ENCODE data around the gene PEPD. TPM values are rescaled to one million over a fixed set of nuclear protein-coding genes. Genes with fewer than 3 reads are reported as not detected.
A peak's percentile ranks its signal among the peaks of the same experiment; 100 is the strongest.

The PEPD gene
- total RNA-seq, 4 donors from 2014 or later, result 116 to 1,166 (median 748) TPM

DNA sequence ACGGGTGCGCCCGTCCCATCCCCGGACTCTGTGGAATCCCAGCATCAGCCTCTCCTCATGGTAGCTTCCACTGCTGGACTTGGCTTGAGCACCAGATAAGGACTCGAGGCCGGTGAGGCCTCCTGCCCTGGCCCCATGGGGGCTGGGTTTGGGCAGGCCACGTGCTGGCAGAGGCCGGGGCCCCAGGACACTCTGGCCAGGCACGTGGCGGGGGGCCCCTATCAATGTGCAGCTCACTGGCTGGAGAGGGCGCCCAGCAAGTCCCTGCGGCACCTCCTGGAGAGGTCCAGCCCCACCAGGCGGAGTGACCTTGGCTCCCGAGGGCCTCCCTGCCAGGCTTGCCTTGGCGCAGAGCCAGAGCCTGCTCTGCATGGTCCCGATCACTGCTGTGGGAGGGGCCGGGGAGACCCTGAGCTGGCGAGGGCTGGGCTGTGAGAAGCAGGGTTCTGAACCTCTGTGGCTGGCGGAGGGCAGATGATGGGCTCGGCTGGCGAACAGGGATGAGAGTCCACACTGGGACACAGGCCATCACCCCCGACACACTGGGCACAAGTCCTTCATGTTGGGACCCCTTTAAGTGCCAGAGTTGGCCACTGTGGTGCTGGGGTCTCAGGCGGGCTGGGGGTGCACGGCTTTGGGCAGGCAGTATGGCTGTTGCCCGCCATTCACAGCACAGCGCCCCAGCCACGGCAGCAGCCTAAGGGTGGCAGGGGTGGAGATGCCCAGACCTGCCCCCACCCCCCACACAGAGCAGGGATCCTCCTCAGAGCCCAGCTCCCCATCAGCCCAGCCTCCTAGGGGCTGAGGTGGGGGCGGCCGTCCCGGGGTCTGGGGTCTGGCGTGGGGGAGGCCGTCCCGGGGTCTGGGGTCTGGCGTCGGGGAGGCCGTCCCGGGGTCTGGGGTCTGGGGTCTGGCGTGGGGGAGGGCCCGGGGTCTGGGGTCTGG is 129.0 kb downstream of the PEPD start:
- DNase-seq, result peak in 2 of 3 donors; percentile 77 to 83
- Histone ChIP-seq H3K4me1 (peaks cover 0 to 90% (median 11%) of the 10 kb centered on the region in 4 donors), H3K27ac (peak overlapping the region in 2 of 4 donors; percentile 38 to 63), H3K4me3 (no peak overlapping the region), H3K9me3 (no peaks in the 10 kb centered on the region), H3K36me3 (peaks cover 0 to 4% (median 0%) of the 10 kb centered on the region in 3 donors), H3K27me3 (no peaks in the 10 kb centered on the region)
- no peak for TF ChIP-seq POLR2A (IDR thresholded peaks at IDR 0.05)
- TF ChIP-seq, protein P1, sequence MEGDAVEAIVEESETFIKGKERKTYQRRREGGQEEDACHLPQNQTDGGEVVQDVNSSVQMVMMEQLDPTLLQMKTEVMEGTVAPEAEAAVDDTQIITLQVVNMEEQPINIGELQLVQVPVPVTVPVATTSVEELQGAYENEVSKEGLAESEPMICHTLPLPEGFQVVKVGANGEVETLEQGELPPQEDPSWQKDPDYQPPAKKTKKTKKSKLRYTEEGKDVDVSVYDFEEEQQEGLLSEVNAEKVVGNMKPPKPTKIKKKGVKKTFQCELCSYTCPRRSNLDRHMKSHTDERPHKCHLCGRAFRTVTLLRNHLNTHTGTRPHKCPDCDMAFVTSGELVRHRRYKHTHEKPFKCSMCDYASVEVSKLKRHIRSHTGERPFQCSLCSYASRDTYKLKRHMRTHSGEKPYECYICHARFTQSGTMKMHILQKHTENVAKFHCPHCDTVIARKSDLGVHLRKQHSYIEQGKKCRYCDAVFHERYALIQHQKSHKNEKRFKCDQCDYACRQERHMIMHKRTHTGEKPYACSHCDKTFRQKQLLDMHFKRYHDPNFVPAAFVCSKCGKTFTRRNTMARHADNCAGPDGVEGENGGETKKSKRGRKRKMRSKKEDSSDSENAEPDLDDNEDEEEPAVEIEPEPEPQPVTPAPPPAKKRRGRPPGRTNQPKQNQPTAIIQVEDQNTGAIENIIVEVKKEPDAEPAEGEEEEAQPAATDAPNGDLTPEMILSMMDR (IDR thresholded peaks at IDR 0.05), result peak in 3 of 6 experiments; percentile 25 to 37 (median 36)

GRCh38 chr19:33391631-33392249 is 129.9 kb downstream of the PEPD start:
- Histone ChIP-seq H3K4me1 (peaks cover 0 to 85% (median 11%) of the 10 kb centered on the region in 4 donors), H3K4me3 (no peak overlapping the region), H3K27ac (peak overlapping the region in 2 of 4 donors; percentile 38 to 63), H3K36me3 (peaks cover 0 to 13% (median 0%) of the 10 kb centered on the region in 3 donors), H3K9me3 (no peaks in the 10 kb centered on the region), H3K27me3 (no peaks in the 10 kb centered on the region)
- no peak for TF ChIP-seq POLR2A (IDR thresholded peaks at IDR 0.05)
- TF ChIP-seq, protein P1 (IDR thresholded peaks at IDR 0.05), result no peak
- DNase-seq, result peak in 2 of 3 donors; percentile 44 to 54

DNA sequence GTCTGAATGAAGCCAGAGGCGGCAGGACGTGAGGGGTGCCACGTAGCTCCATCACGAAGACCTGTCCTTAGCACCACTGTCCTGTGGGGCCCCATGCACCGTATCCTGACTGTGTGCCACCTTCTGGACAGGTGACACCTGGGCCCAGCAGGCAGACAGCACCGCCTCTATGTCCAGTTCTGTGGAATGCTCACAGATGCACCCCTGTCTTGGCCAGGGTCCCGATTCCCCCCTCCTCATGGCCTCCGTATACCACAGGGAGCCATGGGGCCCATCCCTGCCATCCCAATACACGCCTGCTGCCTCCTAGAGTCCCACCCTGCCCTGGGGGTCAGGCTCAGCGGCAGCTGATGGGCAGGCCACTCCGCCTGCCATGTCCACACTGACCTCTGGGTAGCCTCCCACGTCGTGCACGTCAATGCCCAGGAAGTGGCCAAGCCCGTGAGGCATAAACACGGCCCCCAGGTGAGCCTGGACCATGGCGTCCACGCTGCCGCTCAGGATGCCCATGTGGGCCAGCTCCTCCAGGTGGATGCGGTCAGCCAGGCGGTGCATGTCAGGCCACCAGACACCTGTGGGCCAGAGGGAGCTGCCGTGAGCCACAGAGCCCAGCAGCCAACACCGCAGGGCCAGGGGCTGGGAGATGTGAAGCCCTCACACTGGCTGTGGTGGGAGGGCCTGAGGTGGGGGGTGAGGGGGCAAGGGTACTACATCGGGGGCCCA is 130.5 kb downstream of the PEPD start:
- Histone ChIP-seq H3K27me3 (no peaks in the 10 kb centered on the region), H3K4me3 (no peak overlapping the region), H3K27ac (peak overlapping the region in 2 of 4 donors; percentile 51 to 63), H3K36me3 (peaks cover 0 to 20% (median 0%) of the 10 kb centered on the region in 3 donors), H3K9me3 (no peaks in the 10 kb centered on the region), H3K4me1 (peaks cover 0 to 78% (median 11%) of the 10 kb centered on the region in 4 donors)
- no peak for TF ChIP-seq POLR2A (IDR thresholded peaks at IDR 0.05)
- TF ChIP-seq, protein P1 (IDR thresholded peaks at IDR 0.05), result no peak
- DNase-seq, result peak in 2 of 3 donors; percentile 44 to 48

DNA sequence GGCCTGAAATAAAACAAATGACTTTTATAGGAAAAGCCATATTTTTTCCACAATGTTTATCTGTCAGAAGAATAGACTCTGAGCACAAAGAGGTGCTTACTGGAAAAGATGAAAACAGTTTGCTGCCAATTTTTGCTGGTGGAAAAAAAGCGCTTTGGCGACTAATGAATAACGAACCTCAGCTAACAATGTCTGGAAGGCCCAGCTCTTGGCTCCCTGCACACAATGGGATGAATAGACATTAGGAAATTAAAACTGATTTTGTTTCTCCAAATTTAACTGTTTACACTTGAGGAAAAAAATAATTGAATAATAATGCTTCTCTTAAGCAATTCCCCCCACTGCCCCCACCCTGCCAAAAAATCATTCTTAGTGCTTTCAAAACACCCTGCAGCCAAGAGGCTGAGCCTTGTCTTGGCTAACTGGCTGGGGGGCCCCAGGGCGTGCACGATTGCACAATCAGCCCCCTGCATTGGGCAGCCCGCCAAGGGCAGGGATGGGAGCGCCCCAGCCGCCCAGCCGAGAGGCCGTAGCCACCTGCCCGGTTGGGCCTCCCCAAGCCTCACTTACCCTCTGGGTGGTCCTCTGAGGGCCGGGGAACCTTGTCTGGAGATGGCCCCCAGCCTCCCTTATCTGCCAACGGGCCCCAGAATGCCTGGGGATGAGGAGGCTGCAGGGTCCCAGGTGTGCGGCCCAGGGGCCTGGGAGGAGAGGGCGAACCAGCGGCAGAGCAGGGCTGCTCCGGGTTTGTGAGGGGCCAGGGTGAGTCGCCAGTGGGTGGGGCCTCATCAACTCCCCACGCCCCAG is 131.3 kb downstream of the PEPD start:
- Histone ChIP-seq H3K36me3 (peaks cover 0 to 20% (median 0%) of the 10 kb centered on the region in 3 donors), H3K4me1 (peaks cover 0 to 70% (median 9%) of the 10 kb centered on the region in 4 donors), H3K4me3 (no peak overlapping the region), H3K27ac (peak overlapping the region; percentile 34 to 63 (median 52)), H3K9me3 (no peaks in the 10 kb centered on the region), H3K27me3 (no peaks in the 10 kb centered on the region)
- DNase-seq, result peak in 2 of 3 donors; percentile 66 to 73
- no peak for TF ChIP-seq POLR2A (IDR thresholded peaks at IDR 0.05)
- TF ChIP-seq, protein P1 (IDR thresholded peaks at IDR 0.05), result no peak

All from Peyer's patch (tissue), 4 donors.